NCI-H460 (cell line): ENCODE results near the gene PARD3. TPM values are rescaled to one million over a fixed set of nuclear protein-coding genes. Genes with fewer than 3 reads are reported as not detected.

Source experiments
- DNase-seq: peaks from one replicate; pipeline ENCODE4 v3.0.0-alpha.2; 2016; ENCODE audit warnings: low read depth; ENCODE audit errors: extremely low read depth
- total RNA-seq: library from RNA; depleted of rRNA; stranded (reverse); fragments of >200 nt; shearing (Covaris generic); gene quantifications from 2 replicates; pipeline ENCODE4 v1.2.3, GENCODE V29; 2014

The PARD3 gene
- total RNA-seq, 1 experiment from 2014 or later, result 75.1 TPM

- no peak for DNase-seq
Observed at GRCh38 chr10:34635111-34635510, 180.0 kb downstream of the PARD3 start.

DNA sequence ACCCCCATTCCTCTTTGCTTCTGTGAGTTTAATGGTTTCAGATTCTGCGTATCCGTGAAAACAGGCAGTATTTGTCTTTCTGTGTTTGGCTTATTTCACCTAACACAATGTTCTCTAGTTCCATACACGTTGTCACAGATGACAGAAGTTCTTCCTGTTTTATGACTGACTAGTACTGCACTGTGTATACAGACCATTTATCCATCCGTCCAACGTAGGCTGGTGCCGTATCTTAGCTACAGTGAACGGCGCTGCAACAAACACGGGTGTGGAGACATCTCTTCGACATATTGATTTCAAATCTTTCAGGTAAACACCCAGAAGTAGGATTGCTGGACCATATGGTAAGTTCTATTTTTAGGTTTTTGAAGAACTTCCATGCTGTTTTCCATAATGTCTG, 181.7 kb downstream of the PARD3 start:
- DNase-seq, result no peak

DNA sequence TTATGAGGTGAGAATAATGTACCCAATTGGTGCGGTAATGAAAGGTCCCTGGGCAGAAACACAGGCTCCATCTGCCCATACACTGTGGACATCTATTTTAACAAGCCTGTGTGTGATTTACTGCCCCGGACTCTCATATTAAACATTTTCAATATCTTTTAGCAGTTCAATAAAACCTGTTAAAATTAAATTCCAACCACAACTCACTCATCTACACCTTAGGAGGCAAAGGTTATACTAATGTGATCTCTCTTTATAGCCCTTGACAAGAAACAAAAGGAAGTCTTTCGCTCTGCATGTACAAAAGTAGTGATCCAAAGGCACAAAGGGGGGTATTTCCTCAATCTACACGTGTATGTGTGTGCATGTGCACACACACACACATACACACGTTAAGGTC, 186.0 kb downstream of the PARD3 start:
- DNase-seq, result no peak

DNA sequence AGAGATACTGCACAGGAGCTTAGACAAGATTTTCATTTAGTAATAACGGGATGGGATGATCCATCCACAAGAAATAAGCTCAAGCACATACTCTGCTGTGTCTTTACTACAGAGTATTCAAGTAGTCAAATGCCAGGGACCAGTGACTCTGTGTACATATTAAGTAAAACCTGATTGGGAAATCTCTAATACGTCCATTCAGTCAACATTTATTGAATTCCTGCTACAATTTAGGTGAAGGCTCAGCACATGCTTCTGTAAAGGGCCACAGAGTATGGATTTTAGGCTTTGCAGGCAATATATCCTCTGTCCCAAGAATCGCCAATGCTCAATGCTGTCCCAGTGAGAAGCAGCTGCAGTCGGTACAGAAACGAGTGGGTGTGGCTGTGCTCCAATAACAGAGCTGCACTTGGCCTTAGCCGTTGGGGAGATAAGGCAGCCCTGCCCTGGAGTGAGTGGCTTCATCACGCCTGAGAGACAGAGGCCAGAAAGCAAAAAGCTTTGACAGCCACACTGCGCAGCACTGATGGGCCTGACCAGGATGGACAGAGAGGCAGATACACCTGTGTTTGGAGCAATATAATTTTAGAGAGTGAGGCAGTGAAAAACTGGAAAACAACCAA, 186.8 kb downstream of the PARD3 start:
- DNase-seq, result no peak

GRCh38 chr10:34627741-34628140, 187.4 kb downstream of the PARD3 start:
- no peak for DNase-seq

DNA sequence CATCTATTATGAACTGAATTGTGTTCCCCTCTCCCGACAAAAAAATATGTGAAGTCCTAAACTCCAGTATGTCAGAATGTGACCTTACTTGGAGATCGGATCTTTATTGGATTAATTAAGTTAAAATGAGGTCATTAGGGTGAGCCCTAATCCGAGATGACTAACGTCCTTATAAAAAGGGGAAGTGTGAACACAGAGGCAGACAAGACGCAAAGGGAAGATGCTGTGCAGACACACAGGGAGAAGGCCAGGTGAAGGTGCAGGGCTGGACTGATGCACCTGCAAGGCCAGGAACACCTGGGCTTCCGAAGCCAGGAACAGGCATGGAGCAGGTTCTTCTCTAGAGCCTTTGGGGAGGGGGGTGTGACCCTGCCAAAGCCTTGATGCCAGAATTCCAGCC, 187.8 kb downstream of the PARD3 start:
- DNase-seq, result no peak

DNA sequence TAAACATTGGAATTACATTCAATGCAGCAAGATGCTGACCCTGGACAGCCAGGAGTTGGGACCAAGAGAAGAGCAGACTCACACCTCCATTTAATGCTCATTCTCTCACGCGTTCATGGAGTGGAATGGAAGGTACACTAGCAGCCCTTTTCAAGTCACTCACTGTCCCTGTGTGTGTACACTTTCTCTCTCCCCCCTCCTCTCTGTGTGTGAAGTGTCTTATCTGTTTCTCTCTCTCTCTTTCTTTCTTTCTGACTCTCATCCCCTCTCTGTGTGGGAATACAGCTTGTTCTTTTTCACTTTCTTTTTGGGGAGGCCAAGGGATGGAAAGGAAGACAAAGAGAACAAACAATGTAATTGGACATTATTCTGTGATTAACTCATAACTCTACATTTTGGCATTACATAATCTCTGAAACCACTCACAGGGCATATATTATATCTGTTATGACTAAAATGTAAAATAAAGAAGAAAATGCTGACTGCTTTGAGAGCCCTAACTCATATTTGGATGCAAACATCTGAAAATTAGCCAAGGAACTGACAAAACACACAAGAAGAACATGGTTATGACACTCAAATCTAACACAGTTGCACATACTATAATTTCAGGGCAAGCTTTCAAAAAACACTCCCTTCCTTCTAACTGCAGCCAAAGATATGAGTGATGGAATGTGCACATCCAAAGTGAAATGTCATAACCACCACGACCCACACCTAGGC, 188.8 kb downstream of the PARD3 start:
- DNase-seq, result no peak

DNA sequence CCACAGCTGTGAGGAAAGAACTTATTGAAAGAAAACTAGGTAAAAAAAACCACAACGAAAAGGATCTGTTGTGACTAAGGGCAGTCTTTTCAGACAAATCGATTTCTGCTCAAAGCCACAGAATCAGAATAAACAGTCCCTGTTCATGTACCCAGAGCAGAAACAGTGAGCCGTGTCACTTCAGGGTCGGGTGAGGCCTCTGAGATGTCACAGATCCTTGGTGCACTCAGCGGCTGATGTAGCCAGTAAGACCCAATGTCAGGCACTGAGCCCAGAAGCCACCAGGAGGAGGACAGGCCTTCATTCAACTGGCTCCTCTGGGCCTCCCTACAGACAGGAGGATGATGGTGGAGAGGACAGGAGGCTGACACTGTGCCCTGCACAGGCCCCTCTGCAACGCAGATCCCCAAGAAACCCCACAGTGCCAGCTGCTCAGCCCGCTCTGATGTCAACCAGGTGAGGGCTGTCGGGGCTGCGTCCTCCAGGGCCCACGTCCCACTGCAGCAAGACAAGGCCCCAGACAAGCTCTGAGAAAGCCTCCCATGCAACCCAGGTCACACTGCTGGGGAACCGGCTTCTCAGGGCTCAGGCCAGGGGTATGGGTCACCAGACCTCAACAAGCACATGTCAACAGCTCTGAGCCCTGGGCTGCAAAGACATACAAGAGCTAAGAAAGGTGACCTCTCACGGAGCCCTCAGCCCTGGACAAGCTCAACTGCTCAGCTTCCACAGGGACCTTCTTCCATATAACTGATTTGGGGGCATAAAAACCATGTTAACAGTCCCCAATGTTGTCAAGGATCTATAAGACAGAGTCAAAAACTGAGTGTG, 190.6 kb downstream of the PARD3 start:
- DNase-seq, result no peak

GRCh38 chr10:34622945-34623344, 192.2 kb downstream of the PARD3 start:
- DNase-seq, result no peak

DNA sequence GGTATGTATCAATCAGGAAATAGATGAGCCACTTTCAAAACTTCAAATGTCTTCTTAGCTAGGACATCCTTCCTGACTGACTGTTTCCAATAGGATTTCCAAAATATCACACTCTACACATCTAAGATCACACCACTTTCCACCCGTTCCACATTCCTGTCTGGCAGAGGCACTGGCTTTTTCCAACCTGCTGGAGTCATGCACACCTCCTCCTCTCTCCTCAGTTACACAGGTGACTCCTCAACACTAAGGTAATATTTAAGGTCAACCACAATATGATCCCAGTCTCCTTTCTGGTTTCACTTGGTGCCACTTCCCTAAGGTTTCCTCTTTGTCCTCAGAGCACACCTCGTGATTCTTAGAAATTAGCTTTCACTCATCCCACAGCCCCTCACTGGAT, 196.5 kb downstream of the PARD3 start:
- DNase-seq, result no peak

DNA sequence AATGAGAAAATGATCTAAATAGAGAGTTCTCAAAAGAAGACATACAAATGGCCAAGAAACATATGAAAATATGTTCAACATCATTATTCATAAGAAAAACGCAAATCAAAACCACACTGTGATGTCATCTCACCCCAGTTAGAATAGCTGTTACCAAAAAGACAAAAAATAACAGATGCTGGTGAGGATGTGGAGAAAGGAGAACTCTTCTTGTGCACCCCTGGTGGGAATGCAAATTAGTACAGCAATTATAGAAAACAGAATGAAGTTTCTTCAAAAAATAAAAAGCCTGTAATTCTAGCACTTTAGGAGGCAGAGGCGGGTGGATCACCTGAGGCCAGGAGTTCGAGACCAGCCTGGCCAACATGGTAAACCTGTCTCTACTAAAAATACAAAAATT, 199.3 kb downstream of the PARD3 start:
- no peak for DNase-seq

- DNase-seq, result no peak
Observed at GRCh38 chr10:34613491-34613890, 201.6 kb downstream of the PARD3 start.

DNA sequence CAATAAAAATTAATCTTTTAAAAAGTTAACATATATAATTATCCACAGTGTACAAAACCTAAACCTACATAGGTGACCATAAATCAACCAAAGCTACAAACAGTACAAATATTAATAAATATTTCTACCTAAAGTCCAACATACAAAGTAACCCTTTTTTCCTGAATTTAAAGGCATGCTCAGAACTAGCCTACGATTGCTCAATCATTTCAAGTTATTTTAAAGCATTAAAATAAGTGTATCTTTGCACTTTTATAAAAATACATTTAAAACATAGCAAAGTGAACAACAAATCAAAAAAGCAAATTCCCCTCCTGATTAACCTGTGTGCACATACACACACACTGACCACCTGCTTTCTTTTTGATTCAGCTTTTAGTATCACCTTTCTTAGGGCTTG, 202.2 kb downstream of the PARD3 start:
- no peak for DNase-seq

GRCh38 chr10:34612446-34612845, 202.7 kb downstream of the PARD3 start:
- no peak for DNase-seq

- DNase-seq, result no peak
Observed at GRCh38 chr10:34609287-34609940, 205.7 kb downstream of the PARD3 start.

GRCh38 chr10:34607894-34608293, 207.2 kb downstream of the PARD3 start:
- no peak for DNase-seq

DNA sequence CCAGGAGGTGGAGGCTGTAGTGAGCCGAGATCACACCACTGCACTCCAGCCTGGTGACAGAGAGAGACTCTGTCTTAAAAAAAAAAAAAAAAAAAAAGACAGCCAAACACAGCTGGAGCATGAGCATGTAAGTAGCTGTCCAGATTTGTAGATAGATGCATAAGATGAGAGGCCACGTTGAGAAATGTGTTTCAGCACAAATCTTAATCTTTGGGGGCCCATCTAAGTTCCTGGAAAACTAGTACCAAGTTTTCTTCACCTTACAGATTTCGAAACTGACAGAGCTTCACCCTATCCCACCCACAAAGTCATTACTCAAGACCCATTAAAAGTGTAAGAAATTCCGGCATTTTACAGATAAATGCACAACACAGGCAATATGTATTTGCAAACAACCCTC, 208.2 kb downstream of the PARD3 start:
- no peak for DNase-seq

GRCh38 chr10:34602478-34602877, 212.6 kb downstream of the PARD3 start:
- no peak for DNase-seq

DNA sequence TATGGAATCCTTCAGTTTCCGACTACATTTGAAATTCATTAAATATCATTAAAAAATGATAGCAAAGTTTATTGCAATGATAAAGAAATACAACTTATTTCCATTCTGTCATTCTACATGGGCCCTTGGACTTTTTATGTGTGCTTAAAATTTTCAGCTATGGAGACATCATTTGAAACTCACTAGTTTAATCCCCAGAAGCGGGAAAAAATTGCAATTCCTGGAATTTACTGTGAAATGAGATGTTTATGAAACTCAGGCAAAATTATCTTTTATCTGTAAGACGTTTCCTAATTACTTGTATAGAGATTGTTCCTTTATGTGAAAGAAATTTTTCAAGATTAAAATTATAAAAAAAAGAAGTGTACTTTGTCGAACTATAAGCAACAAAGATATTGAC, 213.4 kb downstream of the PARD3 start:
- no peak for DNase-seq

DNA sequence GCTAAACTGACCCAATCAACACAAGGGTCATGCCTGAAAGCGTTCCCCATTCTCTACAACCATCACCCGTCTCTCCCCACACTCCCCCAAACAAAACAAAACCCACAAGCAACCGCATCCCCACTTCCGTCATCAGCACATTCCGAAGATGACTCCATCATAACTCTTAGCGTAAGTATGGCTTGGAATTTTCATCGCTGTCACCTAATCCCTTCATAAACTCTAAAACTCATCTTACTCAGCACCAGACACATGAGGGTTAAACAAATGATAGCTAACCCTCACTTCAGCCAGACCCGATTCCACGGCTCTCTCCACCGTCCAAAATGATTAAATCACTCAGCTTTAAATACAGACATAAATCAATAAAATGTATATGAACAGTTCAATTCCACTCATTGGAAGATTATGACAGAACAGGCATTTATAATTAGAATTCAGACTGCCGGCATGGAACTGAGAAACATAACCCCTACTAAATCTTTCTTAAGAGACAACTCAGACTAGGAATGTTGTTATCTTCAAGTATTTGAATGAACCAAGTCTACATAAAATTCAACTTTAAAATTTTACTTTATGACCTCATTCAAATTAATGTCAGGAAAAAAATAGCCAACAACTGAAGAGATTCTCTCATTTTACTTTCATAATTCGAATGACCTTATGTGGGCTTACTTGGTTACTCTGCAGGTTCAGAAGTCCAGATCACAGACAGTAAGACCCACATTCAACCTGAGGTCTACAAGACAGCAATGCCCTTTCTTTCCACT, 215.9 kb downstream of the PARD3 start:
- no peak for DNase-seq
